Measurements from ENCODE around the gene NT5C.

NT5C gene

DNA sequence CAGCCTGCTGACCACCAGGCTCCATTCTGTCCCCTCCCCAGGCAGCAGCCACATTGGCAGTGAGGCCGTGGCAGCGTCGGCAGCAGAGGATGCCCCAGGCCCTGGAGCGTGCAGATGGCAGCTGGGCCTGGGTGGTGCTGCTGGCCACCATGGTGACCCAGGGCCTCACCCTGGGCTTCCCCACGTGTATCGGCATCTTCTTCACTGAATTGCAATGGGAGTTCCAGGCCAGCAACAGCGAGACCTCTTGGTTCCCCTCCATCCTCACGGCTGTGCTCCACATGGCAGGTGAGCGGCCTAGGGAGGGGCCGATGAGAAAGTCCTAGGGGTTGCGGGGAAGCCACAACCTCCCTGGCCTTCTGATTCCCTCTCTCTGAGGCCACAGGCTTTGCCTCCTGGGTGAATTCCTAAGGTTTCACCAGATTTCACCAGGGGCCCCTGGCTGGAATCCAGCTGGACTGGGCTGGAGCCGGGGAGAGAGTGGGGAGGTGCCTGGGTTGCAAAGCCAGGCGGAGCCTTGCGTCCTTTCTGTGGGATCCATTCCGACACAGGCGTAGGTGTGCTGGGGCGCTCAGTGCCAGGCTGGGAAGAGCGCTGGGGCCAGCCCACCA, 37.9 kb downstream of the NT5C start:
- DNase-seq (ENCODE audit: low read depth, low spot score), result no peak

DNA sequence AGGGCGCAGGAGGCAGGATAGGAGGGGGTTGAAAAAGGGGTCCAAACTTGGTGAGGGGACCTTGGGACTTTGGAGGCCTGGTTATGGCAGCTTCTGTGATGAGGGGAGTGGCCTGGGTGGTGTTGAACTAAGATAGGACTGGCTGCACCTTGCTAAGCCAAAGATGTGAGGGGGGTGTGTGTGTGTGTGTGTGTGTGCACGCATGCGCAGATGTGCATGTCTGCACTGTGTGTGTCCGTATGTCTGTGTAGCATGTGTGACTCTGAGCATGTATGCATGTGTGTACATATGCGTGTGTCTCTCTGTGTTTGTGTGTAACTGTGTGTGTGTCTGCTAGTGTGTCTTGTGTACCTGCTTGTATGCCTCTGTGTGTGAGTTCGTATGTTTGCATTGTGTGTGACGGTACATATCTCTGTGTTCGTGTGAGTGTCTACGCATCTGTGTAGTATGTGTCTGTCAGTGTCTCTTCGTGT, 39.7 kb downstream of the NT5C start:
- DNase-seq (ENCODE audit: low read depth, low spot score), result no peak

DNA sequence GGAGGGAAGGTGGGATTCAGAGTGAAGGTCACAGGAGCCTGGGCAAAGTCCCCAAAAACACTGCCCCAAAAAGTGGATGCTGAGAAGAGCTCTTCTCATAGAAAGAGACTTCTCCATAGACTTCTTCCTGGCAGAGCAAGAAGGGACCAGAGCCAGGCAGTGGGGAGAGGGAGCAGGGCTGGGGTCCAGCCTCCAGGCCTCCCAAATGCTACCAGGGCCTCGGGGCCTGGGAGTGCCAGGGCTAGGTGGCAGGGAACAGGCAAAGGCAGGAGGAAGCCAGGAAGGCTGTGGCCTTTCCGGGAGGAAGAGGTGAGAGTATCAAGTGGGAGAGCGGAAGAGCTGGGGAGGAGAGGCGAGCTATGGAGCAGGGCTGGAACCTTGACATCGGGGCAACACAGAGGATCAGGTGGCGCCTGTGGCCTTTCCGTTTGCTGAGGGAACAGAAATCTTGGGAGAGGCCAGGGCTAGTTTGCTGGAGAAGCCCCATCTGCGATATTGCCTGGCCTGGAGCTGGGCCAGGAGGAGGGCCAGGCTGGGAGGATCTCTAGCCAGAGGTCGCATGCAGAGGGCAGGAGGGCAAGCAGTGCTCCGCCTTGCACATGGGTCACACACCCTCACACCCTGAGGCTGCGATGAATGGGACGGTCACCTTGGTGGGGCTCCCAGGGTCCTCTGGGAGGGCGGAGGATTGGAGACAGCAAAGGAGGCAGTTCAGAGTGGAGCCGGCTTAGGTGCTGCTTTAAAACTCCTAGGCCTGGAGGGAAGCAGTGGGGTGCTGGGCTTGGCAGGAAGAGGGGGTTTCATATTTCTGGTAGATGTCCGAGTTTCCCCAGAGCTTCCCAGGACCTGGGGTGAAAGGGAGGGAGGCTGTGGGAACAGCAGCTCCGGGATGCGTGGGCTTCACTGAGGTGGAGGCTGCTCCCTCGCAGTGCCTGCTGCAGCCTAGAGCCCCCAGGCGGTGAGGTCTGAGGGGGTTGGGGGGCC, 40.4 kb downstream of the NT5C start:
- DNase-seq (ENCODE audit: low read depth, low spot score), result no peak

DNA sequence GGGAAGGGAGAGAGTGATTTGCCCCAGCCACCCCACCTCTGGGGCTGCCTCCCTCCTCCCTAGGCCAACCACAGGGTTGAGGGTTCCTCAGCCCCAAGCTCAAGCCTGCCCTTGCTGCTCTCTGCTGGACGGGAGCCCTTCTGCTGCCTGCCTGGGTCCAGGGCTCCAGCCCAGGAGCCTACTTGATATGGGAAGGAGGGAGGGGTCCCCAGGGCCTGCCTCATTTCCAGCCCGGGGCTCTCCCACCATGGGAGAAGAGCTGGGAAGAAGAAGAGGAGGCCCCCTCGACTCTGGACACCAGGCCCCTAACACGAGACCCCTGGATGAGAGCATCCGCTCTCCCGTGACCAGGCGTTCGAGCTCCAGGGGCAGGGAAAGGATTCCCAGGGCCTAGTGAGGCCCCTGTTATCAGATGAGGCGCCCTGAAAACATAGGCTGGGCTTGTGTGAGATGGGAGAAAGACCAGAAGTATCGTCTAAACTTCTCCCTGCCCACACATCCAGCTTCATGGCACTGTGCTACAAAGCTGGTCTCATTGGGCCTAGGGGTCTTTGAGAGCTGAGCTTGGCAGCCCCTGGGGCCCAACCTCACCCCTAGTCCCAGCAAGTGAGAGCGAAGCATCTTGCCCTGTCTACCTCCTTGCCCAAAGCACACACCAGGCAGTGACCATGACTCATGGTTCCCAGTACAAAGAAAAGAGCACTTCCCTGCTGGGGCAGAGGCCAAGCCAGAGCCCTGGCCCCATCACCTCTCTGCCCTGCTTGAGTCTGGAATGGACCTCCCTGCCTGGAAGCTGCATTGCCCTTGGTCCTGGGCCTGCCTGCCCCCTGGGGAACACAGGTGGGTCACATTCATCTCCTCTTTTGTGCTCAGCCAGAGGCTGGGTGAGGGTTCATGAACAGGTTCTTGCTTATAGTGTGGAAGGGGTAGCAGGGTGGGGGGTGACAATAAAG, 42.8 kb downstream of the NT5C start:
- no peak for DNase-seq (ENCODE audit: low read depth, low spot score)

DNA sequence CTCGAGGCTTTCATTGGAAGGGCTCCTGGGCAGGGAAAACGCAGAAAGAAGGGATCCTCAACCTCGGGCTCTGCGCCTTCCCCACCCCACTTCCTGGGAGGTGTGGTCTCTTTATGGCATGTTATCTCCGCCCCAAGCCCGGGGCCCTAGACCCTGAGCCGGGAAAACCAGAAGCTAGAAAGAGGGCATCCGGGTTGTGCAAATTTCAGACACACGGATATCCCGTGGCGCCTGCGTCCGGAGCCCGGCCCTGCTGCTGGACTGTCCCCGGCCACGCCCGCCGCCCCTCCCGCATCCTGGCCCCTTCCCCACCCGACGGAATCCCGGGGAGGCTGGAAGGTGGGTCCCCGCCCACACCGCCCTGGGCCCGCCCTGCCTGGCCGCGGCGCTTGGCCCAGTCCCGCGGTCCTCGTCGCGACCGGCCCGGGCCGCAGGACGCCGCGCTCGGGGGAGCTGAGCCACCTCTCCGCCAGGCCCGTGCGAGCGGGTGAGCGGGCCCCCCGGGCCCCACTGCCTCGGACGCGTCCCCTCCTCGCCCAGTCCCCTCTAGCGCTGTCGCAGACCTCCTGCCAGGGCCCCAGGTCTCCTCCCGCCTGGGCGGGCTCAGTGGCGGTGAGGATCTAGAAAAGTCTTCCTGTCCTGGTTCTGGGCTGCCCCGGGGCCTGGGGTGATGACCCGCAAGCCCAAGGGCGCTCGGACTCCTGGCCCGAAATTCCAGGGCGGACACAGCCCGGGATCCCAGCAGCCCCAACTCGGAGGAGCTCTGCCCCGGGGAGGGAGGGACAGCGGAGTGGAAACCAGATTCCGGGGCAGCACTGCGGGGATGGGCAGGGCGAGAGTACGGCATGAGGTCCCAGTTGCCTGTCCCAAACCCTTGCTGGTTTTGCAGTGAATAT, 43.7 kb downstream of the NT5C start, which contains the start of gene SLC16A5:
SLC16A5 (plus strand) TSS at position 397 of the 896 bp plus-strand sequence. CDS start 5,683 bp downstream, outside the sequence.
- DNase-seq (ENCODE audit: low read depth, low spot score), result no peak

DNA sequence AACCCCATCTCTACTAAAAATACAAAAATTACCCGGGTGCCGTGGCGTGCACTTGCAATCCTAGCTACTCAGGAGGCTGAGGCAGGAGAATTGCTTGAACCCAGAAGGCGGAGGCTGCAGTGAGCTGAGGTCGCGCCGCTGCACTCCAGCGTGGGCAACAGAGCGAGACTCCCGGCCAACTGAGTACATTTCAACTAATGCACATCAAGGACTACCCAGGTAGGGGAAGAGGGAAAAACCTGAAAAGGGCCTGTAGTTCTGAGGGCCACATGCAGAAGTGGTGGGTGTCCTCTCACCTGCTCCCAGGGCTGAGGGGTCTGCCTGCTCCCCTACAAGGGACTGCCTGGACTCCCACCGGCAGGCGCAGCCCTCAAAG, 44.4 kb downstream of the NT5C start:
- no peak for DNase-seq (ENCODE audit: low read depth, low spot score)

DNA sequence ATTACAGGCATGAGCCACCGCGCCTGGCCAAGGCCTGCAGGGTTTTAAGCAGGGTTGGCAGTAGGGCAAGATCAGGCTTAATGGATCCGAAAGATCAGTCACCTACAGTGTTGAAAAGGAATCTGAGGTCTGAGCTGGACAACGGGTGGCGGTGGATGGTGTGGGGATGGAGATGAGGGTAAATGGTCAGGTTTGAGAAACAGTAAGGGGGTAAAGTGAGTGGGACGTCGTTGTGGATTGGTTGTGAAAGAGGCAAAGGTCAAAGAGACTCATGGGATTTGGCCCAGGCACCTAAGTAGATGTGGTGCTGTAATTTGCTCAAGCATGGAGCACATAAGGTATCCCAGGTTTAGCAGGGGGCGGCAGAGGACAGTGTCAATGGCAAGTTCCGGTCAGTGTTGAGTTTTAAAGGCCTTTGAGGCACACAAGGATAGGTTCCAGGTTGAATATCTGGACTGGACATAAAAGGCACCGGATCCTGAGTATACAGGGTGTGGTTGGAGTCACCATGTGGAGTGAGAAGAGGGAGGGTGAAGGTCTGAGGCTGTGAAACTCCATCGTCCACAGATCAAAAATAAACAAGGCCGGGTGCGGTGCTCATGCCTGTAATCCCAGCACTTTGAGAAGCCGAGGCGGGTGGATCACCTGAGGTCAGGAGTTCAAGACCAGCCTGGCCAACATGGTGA, 44.9 kb downstream of the NT5C start:
- DNase-seq (ENCODE audit: low read depth, low spot score), result no peak

DNA sequence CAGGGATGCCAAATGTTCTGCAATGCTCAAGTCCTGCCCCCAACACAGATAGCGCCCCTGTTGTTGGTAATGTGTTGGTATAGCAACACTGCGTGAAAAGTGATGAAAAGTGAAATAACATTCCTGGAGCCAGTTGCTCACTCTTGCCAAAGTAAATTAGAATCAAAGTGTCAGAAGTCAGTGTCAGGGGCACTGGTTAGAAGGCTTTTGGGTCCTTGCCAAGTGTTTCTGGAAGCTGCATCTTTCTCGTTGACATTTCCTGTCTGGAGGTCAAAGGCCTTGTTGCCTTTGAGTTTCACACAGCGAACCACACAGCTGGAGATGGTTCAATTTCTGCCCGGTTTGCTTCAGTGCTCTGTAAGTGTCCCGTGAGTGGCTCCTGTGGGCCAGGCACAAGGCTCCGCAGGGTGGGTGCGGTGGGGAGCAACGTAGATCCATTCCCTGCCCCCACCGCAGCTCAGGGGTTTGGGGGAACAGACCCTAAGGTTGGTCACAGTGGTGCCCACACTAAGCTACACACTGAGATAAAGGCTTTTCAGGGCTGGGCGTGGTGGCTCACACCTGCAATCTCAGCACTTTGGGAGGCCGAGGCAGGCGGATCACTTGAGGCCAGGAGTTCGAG, 47.4 kb downstream of the NT5C start:
- DNase-seq (ENCODE audit: low read depth, low spot score), result peak; percentile 83

DNA sequence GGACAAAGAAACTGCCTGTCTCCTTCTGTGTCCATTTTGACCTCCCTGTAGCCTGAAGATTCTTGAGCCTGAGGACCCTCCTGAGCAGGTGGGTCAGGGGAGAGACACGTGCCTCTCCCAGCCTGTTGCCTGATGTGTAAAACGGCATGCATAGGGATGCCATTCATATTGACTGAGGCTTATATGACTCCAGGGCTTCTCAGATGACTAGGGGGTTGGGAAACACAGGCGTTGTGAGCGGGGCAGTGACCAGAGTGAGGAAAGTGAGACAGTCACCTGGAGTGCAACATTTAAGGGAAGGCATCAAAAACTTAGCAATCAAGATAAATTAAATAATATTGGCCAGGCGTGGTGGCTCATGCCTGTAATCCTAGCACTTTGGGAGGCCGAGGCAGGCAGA, 48.9 kb downstream of the NT5C start:
- DNase-seq (ENCODE audit: low read depth, low spot score), result no peak

DNA sequence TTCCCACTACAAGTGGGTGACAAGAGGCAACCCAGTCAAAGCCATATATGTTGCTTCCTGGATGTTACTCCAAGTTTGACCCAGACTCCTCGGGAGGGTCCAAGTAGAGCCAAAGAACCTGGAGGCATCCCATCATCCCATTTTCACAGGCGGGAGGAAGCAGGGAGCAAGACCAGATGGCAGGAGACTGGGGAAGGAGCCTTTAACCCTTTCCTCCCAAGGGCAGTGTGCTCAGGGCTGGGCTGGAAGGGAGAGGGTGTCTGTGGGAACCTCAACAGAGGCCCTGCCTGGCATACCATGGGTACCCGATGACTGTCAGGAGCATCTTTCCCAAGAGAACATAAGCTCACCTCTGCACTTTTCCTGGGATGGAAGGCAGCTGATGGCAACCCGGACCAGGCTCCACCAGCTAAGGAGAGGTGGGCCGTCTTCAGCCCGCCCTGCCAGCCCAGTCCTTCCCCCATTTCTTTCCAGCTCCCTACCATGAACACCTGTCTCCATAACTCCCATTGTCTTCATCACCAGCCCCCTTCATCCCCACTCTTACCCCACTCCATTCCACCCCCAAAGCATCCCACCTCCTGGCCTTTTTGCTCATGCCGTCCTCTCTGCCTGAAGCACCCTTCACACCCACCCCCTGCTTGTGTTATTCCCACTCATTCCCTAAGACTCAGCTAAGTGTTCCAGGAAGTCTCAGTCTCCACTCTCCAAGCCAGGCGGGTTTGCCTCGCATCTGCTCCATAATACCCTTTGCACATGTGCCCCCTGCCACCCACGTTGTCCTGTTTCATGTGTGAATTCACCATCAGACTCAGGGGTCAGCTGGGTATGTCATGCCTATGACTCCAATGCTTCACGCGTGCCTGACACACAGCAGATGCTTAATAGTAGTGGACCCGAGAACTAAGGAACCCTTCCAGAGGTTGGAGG, 49.7 kb downstream of the NT5C start:
- DNase-seq (ENCODE audit: low read depth, low spot score), result no peak

Measured in smooth muscle cell of the brain vasculature (primary cell).